DOHH2 (cell line): ENCODE measurements around the gene NCOA4.
A peak's percentile ranks its signal among the peaks of the same experiment; 100 is the strongest.

ENCODE experiments used
- H3F3A ChIP-seq: fragments of 200-600 bp; sonication (generic), shearing (Covaris generic); 2 replicates; pipeline ENCODE4 v1.6.0; 2016; ENCODE audit warnings: antibody characterized with exemption, mild to moderate bottlenecking; ENCODE audit not compliant: control insufficient read depth, insufficient read depth
- H3K27ac ChIP-seq: fragments of 200-600 bp; sonication (generic); 2 replicates; pipeline ENCODE4 v1.5.1; 2014; ENCODE audit warnings: low read depth, mild to moderate bottlenecking, low read length, moderate library complexity
- H3K27me3 ChIP-seq: fragments of 200-600 bp; sonication (generic); 2 replicates; pipeline ENCODE4 v1.6.1; 2014; ENCODE audit warnings: mild to moderate bottlenecking, low read length, mixed read lengths; ENCODE audit not compliant: control insufficient read depth
- H3K36me3 ChIP-seq: fragments of 200-600 bp; sonication (generic); 2 replicates; pipeline ENCODE4 v1.6.1; 2014; ENCODE audit warnings: mild to moderate bottlenecking, low read length, moderate library complexity, mixed read lengths; ENCODE audit not compliant: control insufficient read depth
- H3K4me1 ChIP-seq: fragments of 200-600 bp; sonication (generic); 2 replicates; pipeline ENCODE4 v1.6.1; 2014; ENCODE audit warnings: mild to moderate bottlenecking, low read length, mixed read lengths; ENCODE audit not compliant: control insufficient read depth
- H3K4me2 ChIP-seq: fragments of 200-600 bp; sonication (generic); 2 replicates; pipeline ENCODE4 v1.6.0; 2014; ENCODE audit warnings: mild to moderate bottlenecking, low read length, moderate library complexity
- H3K4me3 ChIP-seq: fragments of 200-600 bp; sonication (generic); 2 replicates; pipeline ENCODE4 v1.5.1; 2014; ENCODE audit warnings: mild to moderate bottlenecking, low read length, mixed read lengths
- H3K79me2 ChIP-seq: fragments of 200-600 bp; sonication (generic); 2 replicates; pipeline ENCODE4 v1.6.1; 2014; ENCODE audit warnings: mild to moderate bottlenecking, low read length, mixed read lengths; ENCODE audit not compliant: control insufficient read depth
- H3K9me2 ChIP-seq: fragments of 200-600 bp; sonication (generic); replicated peaks from 2 replicates; pipeline ENCODE4 v1.6.1; 2014; ENCODE audit warnings: mild to moderate bottlenecking, low read length, mixed read lengths; ENCODE audit not compliant: control insufficient read depth
- H3K9me3 ChIP-seq: fragments of 200-600 bp; sonication (generic); 2 replicates; pipeline ENCODE4 v1.6.1; 2014; ENCODE audit warnings: antibody characterized with exemption, low read length, mixed read lengths; ENCODE audit not compliant: control insufficient read depth, insufficient read depth
- H4K20me1 ChIP-seq: fragments of 200-600 bp; sonication (generic); 2 replicates; pipeline ENCODE4 v1.6.0; 2014; ENCODE audit warnings: low read depth, mild to moderate bottlenecking, antibody characterized with exemption, low read length, moderate library complexity; ENCODE audit not compliant: control insufficient read depth, insufficient read depth
- EZH2phosphoT487 ChIP-seq: fragments of 200-600 bp; sonication (generic); IDR thresholded peaks from 2 replicates; pipeline ENCODE4 v1.6.1; 2017; ENCODE audit warnings: borderline replicate concordance, mild to moderate bottlenecking, antibody characterized with exemption, low read length, moderate library complexity, mixed read lengths
- TF ChIP-seq, protein P1 (sequence below): fragments of 200-600 bp; sonication (generic); IDR thresholded peaks from one replicate; pipeline ENCODE4 v1.5.1; 2014; ENCODE audit warnings: antibody characterized with exemption, mild to moderate bottlenecking, low read depth, low read length; ENCODE audit not compliant: poor library complexity, severe bottlenecking

Gene NCOA4

DNA sequence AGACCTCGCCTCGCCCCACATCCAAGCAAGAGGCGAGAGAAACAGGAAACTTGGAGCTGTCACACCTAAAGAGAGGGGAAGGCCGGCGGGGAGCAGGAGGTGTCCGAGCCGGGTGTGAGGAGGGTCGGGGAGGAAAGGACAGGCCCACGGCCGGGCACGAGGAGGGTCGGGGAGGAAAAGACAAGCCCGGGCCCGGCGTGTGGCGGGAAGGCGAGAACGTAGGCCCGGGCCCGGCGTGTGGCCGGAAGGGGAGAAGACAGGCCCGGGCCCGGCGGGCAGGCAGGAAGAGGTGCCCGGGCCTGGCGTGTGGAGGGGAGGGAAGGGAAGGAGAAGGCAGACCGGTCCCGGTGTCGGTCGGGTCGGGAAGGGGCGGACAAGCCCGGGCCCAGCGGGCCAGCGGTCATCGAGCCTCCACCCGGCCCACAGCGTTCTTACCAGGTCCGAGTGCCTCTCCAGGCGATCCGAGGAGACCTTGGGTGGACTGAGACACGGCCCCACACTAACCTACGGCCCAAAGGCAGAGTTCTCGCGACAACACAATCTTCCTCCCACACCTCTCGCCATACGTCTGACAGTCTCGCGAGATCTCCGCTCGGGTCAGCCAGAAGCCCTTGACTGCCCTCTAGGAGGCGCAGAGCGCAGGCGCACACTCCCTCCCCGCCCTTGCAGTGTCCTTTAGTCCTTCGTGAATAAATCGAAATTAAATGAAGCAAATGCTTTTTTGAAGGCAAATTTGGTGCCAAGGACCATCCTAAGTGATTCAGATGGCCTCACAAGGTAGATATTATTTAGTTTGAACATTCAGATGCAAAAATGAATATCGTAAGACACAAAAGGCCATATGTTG is at the start of gene NCOA4:
TSS of gene NCOA4 (minus strand) at position 533 of the 847 bp plus-strand sequence. CDS start 13,943 bp downstream, outside the sequence.
- Histone ChIP-seq H3F3A (peaks cover 3% of the 10 kb centered on the region; the same call in 1 of the 2 replicates), H3K9me2 (no peaks in the 10 kb centered on the region), H3K9me3 (no peaks in the 10 kb centered on the region), H4K20me1 (peaks cover 33% of the 10 kb centered on the region), H3K27ac (peak within 1 kb of the TSS; percentile 59), H3K4me2 (peak within 1 kb of the TSS; percentile 90), H3K36me3 (peaks cover 41% of the 10 kb centered on the region), H3K27me3 (no peaks in the 10 kb centered on the region), H3K79me2 (peaks cover 53% of the 10 kb centered on the region), H3K4me3 (peak within 1 kb of the TSS; percentile 95), H3K4me1 (peaks cover 32% of the 10 kb centered on the region)
- TF ChIP-seq, protein P1, sequence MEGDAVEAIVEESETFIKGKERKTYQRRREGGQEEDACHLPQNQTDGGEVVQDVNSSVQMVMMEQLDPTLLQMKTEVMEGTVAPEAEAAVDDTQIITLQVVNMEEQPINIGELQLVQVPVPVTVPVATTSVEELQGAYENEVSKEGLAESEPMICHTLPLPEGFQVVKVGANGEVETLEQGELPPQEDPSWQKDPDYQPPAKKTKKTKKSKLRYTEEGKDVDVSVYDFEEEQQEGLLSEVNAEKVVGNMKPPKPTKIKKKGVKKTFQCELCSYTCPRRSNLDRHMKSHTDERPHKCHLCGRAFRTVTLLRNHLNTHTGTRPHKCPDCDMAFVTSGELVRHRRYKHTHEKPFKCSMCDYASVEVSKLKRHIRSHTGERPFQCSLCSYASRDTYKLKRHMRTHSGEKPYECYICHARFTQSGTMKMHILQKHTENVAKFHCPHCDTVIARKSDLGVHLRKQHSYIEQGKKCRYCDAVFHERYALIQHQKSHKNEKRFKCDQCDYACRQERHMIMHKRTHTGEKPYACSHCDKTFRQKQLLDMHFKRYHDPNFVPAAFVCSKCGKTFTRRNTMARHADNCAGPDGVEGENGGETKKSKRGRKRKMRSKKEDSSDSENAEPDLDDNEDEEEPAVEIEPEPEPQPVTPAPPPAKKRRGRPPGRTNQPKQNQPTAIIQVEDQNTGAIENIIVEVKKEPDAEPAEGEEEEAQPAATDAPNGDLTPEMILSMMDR: peak; percentile 72
- no peak for TF ChIP-seq EZH2phosphoT487

DNA sequence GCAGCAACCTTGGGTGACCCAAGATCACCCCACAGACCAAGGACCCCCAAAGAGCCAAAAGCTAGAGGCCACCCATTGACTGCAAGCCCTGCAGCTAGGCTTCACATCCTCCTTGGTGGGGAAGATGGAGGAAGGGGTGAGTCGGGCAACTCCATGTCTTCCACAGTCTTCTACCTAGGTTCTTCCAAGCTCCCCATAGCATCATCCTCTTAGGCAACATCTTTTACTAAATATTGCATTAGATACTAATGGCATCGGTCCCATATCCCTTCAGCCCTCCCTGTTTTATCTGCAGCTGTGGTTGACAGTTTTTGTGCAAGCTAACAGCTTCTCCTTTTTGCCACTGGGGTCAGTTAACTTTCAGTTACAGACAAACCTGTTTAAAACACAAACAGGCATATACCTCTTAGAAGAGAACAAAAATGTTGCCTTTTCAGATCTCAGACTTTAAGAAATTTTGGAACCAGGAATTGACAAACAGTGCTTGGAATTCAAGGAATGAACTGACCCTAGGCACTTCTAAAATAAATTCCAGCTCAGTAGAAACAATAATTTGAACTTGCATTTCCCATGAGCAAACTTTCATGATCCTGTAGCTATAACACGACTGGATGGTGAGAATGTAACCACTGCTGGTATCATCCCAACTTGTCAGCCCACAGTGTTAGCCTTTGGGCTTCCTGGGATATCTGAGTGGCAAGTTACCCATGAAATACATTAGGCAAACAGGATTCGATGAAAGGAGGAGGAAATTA is 49.6 kb upstream of the NCOA4 start:
- H3K27ac ChIP-seq: no peak overlapping the region
- H3K4me1 ChIP-seq: no peaks in the 10 kb centered on the region
- no peak overlapping the region for H3K4me2 ChIP-seq

DNA sequence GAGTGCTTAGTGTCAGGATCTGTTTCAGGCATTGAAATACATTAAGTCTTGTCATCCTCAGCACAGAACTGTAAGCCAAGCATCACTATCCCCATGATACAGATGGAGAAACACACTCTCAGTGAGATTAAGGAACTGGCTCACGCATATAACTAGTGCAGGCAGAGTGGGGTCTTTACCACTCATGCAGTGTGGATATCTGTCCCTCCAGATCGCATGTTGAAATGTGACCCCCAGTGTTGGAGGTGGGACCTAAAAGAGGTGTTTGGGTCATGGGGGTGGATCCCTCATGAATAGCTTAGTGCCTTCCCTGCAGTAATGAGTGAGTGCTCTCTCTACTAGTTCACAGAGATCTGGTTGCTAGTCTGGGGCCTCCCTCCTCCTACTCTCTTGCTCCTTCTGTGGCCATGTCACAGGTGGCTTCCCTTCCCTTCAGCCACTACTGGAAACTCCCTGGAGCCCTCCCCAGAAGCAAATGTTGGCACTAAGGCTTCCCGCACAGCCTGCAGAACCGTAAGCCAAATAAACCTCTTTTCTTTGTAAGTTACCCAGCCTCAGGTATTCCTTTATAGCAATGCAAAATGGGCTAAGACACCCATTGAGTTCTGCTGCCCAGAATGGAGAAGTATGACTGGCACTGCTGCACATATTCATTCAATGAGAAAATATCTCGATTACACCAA is 47.4 kb upstream of the NCOA4 start:
- H3K4me3 ChIP-seq: no peak overlapping the region
- no peaks in the 10 kb centered on the region for H3K79me2 ChIP-seq
- no peaks in the 10 kb centered on the region for H3K36me3 ChIP-seq
- no peaks in the 10 kb centered on the region for H3K9me2 ChIP-seq
- H3F3A ChIP-seq: no peaks in the 10 kb centered on the region
- no peaks in the 10 kb centered on the region for H4K20me1 ChIP-seq
- no peaks in the 10 kb centered on the region for H3K9me3 ChIP-seq
- no peak overlapping the region for H3K27ac ChIP-seq
- H3K4me2 ChIP-seq: no peak overlapping the region
- H3K27me3 ChIP-seq: peaks cover 4% of the 10 kb centered on the region; the same call in 1 of the 2 replicates
- no peaks in the 10 kb centered on the region for H3K4me1 ChIP-seq
- no peak for TF ChIP-seq EZH2phosphoT487
- TF ChIP-seq, protein P1: no peak

More for the DNA sequence above, 49.6 kb upstream of the NCOA4 start:
- H3K4me3 ChIP-seq: no peak overlapping the region
- H3K9me3 ChIP-seq: no peaks in the 10 kb centered on the region
- H3K9me2 ChIP-seq: no peaks in the 10 kb centered on the region
- no peaks in the 10 kb centered on the region for H3K36me3 ChIP-seq
- H3F3A ChIP-seq: no peaks in the 10 kb centered on the region
- H4K20me1 ChIP-seq: no peaks in the 10 kb centered on the region
- H3K27me3 ChIP-seq: peaks cover 4% of the 10 kb centered on the region; the same call in 1 of the 2 replicates
- no peaks in the 10 kb centered on the region for H3K79me2 ChIP-seq
- no peak for TF ChIP-seq EZH2phosphoT487
- TF ChIP-seq, protein P1: no peak
